K562 (cell line): Measurements from ENCODE around the gene URGCP. TPM values are rescaled to one million over a fixed set of nuclear protein-coding genes. Genes with fewer than 3 reads are reported as not detected.

Experiments used
- ATAC-seq: fragments of 200-7000 bp; cut with Tn5 transposase; 3 replicates; pipeline ENCODE4 v1.9.1; 2020; ENCODE audit warnings: moderate library complexity
- BruUV-seq: library from RNA; stranded (reverse); fragments of 400-500 nt; replicated peaks from 2 replicates; lab custom pipeline; 2021; lab: Mats Ljungman, UMichigan
- CTCF ChIA-PET: fragments of 300-600 bp; formaldehyde crosslinking; extraction: SDS; loops from one replicate; lab custom pipeline; 2021; ENCODE audit warnings: low intra/inter-chr PET ratio; lab: Yijun Ruan, JAX
- POLR2A ChIA-PET: fragments of 300-600, 350-650 bp; sonication (Branson Sonifier 250); formaldehyde crosslinking; extraction: SDS; loops from one replicate; lab custom pipeline; 2021; ENCODE audit warnings: antibody characterized with exemption, inconsistent platforms; lab: Yijun Ruan, JAX
- DNase-seq, 4 experiments: peaks; one replicate each; pipeline versions ENCODE4 v3.0.0 to v3.0.0-alpha.2; 2011 to 2018; ENCODE audit warnings: low spot score in 3 of 4, mixed read lengths in 3 of 4; ENCODE audit errors: extremely low read depth in 1 of 4
- FAIRE-seq: peaks from 2 replicates; lab custom pipeline; 2011; peaks lifted over from hg19 to GRCh38; lab: Jason Lieb, UNC
- H2AFZ ChIP-seq: 2 replicates; pipeline ENCODE4 v1.6.0; 2011; ENCODE audit warnings: low read depth, low read length, control low read depth, inconsistent platforms
- H3K27ac ChIP-seq: fragments of 200-600 bp; 3 replicates; pipeline ENCODE4 v1.8.0; 2011; ENCODE audit warnings: low read depth, mild to moderate bottlenecking, control low read depth, inconsistent platforms, low read length, moderate library complexity, mixed read lengths; ENCODE audit errors: extremely low read depth
- H3K27me3 ChIP-seq, 2 experiments: fragments of 300-600 bp in 1 of 2; 2 replicates in 1 of 2; 3 replicates in 1 of 2; pipeline versions ENCODE4 v1.6.0 to v1.8.0; 2011; ENCODE audit warnings: inconsistent platforms in 2 of 2, low read length in 2 of 2, mild to moderate bottlenecking in 1 of 2, mixed read lengths in 1 of 2, moderate library complexity in 1 of 2; ENCODE audit not compliant: control insufficient read depth in 2 of 2, insufficient read depth in 2 of 2
- H3K36me3 ChIP-seq: fragments of 300-600 bp; 3 replicates; pipeline ENCODE4 v1.8.0; 2011; ENCODE audit warnings: mild to moderate bottlenecking, low read length, inconsistent platforms; ENCODE audit not compliant: control insufficient read depth, insufficient read depth
- H3K4me1 ChIP-seq, 2 experiments: fragments of 200-600 bp in 1 of 2; replicated peaks in 1 of 2; 2 replicates in 1 of 2; 3 replicates in 1 of 2; pipeline versions ENCODE4 v1.5.1 to v1.8.0; 2011; ENCODE audit warnings: inconsistent platforms in 2 of 2, low read length in 2 of 2, mild to moderate bottlenecking in 1 of 2, mixed read lengths in 1 of 2, moderate library complexity in 1 of 2; ENCODE audit not compliant: control insufficient read depth in 2 of 2, insufficient read depth in 2 of 2
- H3K4me2 ChIP-seq: 2 replicates; pipeline ENCODE4 v1.6.1; 2011; ENCODE audit warnings: low read length, control low read depth, inconsistent platforms, mixed read lengths; ENCODE audit not compliant: insufficient read depth
- H3K4me3 ChIP-seq: fragments of 200-600 bp; sonication (generic), shearing (Covaris generic); 2 replicates; pipeline ENCODE4 v1.5.1; 2016; ENCODE audit warnings: control low read depth, inconsistent platforms
- H3K79me2 ChIP-seq: fragments of 200-600 bp; 3 replicates; pipeline ENCODE4 v1.8.0; 2011; ENCODE audit warnings: low read length, inconsistent platforms; ENCODE audit not compliant: control insufficient read depth, insufficient read depth
- H3K9ac ChIP-seq, 2 experiments: 2 replicates each; pipeline versions ENCODE4 v1.6.0 to v1.6.1; 2011; ENCODE audit warnings: low read depth in 2 of 2, low read length in 2 of 2, control low read depth in 1 of 2, inconsistent platforms in 1 of 2, mild to moderate bottlenecking in 1 of 2, mixed read lengths in 1 of 2; ENCODE audit not compliant: insufficient read depth in 1 of 2
- H3K9me1 ChIP-seq: one replicate; pipeline ENCODE4 v1.6.0; 2011; ENCODE audit warnings: inconsistent platforms, mild to moderate bottlenecking, low read length, moderate library complexity; ENCODE audit not compliant: control insufficient read depth, insufficient read depth
- H3K9me3 ChIP-seq: replicated peaks from 2 replicates; pipeline ENCODE4 v1.5.1; 2011; ENCODE audit warnings: low read depth, low read length, inconsistent platforms; ENCODE audit not compliant: control insufficient read depth, insufficient read depth
- H4K20me1 ChIP-seq: replicated peaks from 2 replicates; pipeline ENCODE4 v1.6.1; 2011; ENCODE audit warnings: low read length, inconsistent platforms, mixed read lengths; ENCODE audit not compliant: control insufficient read depth, insufficient read depth
- ARID4B ChIP-seq: sonication (generic); formaldehyde crosslinking; IDR thresholded peaks from 2 replicates; pipeline ENCODE4 v1.8.0; 2022; ENCODE audit warnings: mild to moderate bottlenecking, missing genetic modification reagents
- ASH1L ChIP-seq: fragments of 450-650 bp; IDR thresholded peaks from 2 replicates; pipeline ENCODE4 v1.6.1; 2018; ENCODE audit warnings: borderline replicate concordance, mild to moderate bottlenecking, low read depth; ENCODE audit not compliant: partially characterized antibody
- CAMTA2 ChIP-seq: fragments of 250-450 bp; sonication (Bioruptor Pico); conservative IDR thresholded peaks from 2 replicates; pipeline ENCODE4 v1.5.1; 2022
- CBX3 ChIP-seq, 2 experiments: IDR thresholded peaks; 1 replicate in 1 of 2; 2 replicates in 1 of 2; pipeline ENCODE4 v1.6.1; 2012; ENCODE audit warnings: inconsistent platforms in 2 of 2, low read length in 2 of 2, borderline replicate concordance in 1 of 2, control low read depth in 1 of 2
- COPS2 ChIP-seq: fragments of 450-650 bp; conservative IDR thresholded peaks from 2 replicates; pipeline ENCODE4 v1.6.1; 2016; ENCODE audit warnings: mild to moderate bottlenecking, moderate library complexity
- EP300 ChIP-seq: IDR thresholded peaks from 2 replicates; pipeline ENCODE4 v1.6.1; 2012; ENCODE audit warnings: low read length, improper control_type of control experiment
- HMGXB4 ChIP-seq: sonication (generic); formaldehyde crosslinking; IDR thresholded peaks from 2 replicates; pipeline ENCODE4 v1.8.1; 2023; ENCODE audit warnings: mild to moderate bottlenecking, missing genetic modification reagents
- KDM5B ChIP-seq: fragments of 200-600 bp; sonication (generic); IDR thresholded peaks from 2 replicates; pipeline ENCODE4 v1.6.1; 2012; ENCODE audit warnings: low read depth, mild to moderate bottlenecking, moderate library complexity, low read length, control low read depth, inconsistent platforms; ENCODE audit not compliant: insufficient replicate concordance
- MEIS2 ChIP-seq: fragments of 450-650 bp; IDR thresholded peaks from 2 replicates; pipeline ENCODE4 v1.6.1; 2014; ENCODE audit warnings: mild to moderate bottlenecking; ENCODE audit not compliant: partially characterized antibody
- NELFE ChIP-seq: IDR thresholded peaks from 2 replicates; pipeline ENCODE4 v1.6.1; 2011; ENCODE audit warnings: mild to moderate bottlenecking; ENCODE audit not compliant: insufficient read depth, insufficient read length
- PML ChIP-seq: IDR thresholded peaks from 2 replicates; pipeline ENCODE4 v1.6.1; 2012; ENCODE audit warnings: low read length, inconsistent platforms
- RHOXF2B ChIP-seq: fragments of 250-450 bp; sonication (Bioruptor Pico); conservative IDR thresholded peaks from 2 replicates; pipeline ENCODE4 v1.5.1; 2021
- SETDB1 ChIP-seq: IDR thresholded peaks from one replicate; pipeline ENCODE4 v1.6.1; 2012; ENCODE audit warnings: low read length, control low read depth, inconsistent platforms
- WGBS: fragments of 100-300 bp; shearing (Covaris generic); methylation state at CpG from one replicate; pipeline ENCODE4 v1.1.6; 2016; ENCODE audit warnings: low coverage, mixed read lengths; ENCODE audit not compliant: insufficient coverage; ENCODE audit errors: missing lambda C conversion rate; 5-methylcytosine and 5-hydroxymethylcytosine counted together
- in situ Hi-C: fragments of 300-500 bp; cut with MboI; formaldehyde crosslinking; loops from 4 replicates; pipeline ENCODE4 v1.15.0; 2018; ENCODE audit warnings: inconsistent platforms, mixed read lengths
- intact Hi-C: fragments of 100-400 bp; cut with micrococcal nuclease; formaldehyde crosslinking; loops from 2 replicates; pipeline ENCODE4 v1.14.2; 2022
- polyA plus RNA-seq, 8 experiments: library from polyadenylated mRNA; depleted of rRNA in 4 of 8; stranded (reverse) in 5 of 8; unstranded in 3 of 8; fragments of >200 nt; fragmentation: Nextera tagmentation in 2 of 8; fragmentation: Illumina TruSeq in 1 of 8; extraction: Ambion mirVana in 2 of 8; extraction: Trizol in 1 of 8; gene quantifications; 2 replicates each; pipeline versions ENCODE4 v1.2.1 to v1.2.3, GENCODE V29; 2011 to 2014; ENCODE audit warnings: inconsistent platforms in 1 of 8, missing spikeins in 1 of 8
- total RNA-seq, 7 experiments: library from RNA; depleted of rRNA in 6 of 7; stranded (reverse); fragments of >200 nt in 6 of 7; fragmentation: Illumina TruSeq in 2 of 7; extraction: Trizol in 2 of 7; gene quantifications; 2 replicates each; pipeline versions ENCODE4 v1.2.1 to v1.2.3, GENCODE V29; 2011 to 2021; ENCODE audit warnings: low replicate concordance in 1 of 7
- TF ChIP-seq, protein P1 (sequence below): sonication (generic); formaldehyde crosslinking; IDR thresholded peaks from 2 replicates; pipeline ENCODE4 v1.8.0; 2022; ENCODE audit warnings: mild to moderate bottlenecking, missing genetic modification reagents

Gene URGCP
- total and polyA plus RNA-seq, 9 of the 15 experiments (the other 6 are each of a cell fraction or from before 2014, with no cell fraction given), result 1.7 to 25.8 (median 12.5) TPM

DNA sequence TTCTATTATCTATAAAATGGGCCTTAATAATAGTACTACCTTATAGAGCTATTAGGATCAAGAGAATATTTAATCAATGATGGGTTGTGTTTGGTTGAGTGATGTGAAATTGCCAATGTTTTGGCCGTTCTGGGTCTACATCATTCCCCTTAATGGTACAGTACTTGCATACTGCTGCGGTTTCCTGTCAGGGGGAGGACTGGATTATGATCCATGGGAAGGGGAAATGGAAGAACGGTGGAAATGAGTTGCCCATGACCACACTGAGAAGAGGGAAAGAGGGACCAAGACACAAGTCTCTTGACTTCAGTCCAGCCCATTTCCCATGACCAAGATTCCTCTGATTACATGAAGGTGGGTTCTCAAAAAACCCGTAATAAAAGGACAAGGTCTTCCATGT is 36.1 kb downstream of the URGCP start:
- no peaks in the 10 kb centered on the region for H3K9me3 ChIP-seq
- peak overlapping the region; percentile 94; the same call in 1 of the 2 replicates for H3K4me2 ChIP-seq
- no peak overlapping the region for H3K27ac ChIP-seq
- no peak for DNase-seq
- no peaks in the 10 kb centered on the region for H3K9me1 ChIP-seq
- peaks cover 17% of the 10 kb centered on the region for H3K79me2 ChIP-seq
- in situ Hi-C loops (no loop called here), intact Hi-C loops (no loop called here)
- FAIRE-seq, result peak; percentile 32
- peaks cover 29% of the 10 kb centered on the region for H3K36me3 ChIP-seq
- WGBS, result 60% methylated on average over 3 of the region's 4 CpGs
- no peak for ATAC-seq
- ChIA-PET CTCF (no interaction called here), POLR2A (interaction anchor here (1.5 kb wide), 1 partner anchor 21 kb away, joined by 3 read pairs; no protein-coding TSS in a partner anchor)
- H3K27me3 ChIP-seq, result no peaks in the 10 kb centered on the region
- no peak overlapping the region for H3K9ac ChIP-seq
- no peak overlapping the region for H3K4me3 ChIP-seq
- no TSS peak for BruUV-seq
- H4K20me1 ChIP-seq, result no peaks in the 10 kb centered on the region
- H2AFZ ChIP-seq, result peak overlapping the region; percentile 99
- peaks cover 19 to 31% of the 10 kb centered on the region in 2 experiments; a peak in 3 of 5 replicates for H3K4me1 ChIP-seq
- TF ChIP-seq ASH1L (no peak), ARID4B (CRISPR knock-in tag) (no peak), EP300 (no peak), COPS2 (no peak), MEIS2 (no peak), RHOXF2B (CRISPR knock-in tag) (no peak), KDM5B (no peak), HMGXB4 (no peak), PML (no peak), NELFE (no peak), SETDB1 (no peak), CAMTA2 (CRISPR knock-in tag) (no peak), CBX3 (IDR thresholded peaks at IDR 0.05; ENCODE audit: borderline replicate concordance in 1 of 2, low read length in 2 of 2) (no peak)
- TF ChIP-seq, protein P1, sequence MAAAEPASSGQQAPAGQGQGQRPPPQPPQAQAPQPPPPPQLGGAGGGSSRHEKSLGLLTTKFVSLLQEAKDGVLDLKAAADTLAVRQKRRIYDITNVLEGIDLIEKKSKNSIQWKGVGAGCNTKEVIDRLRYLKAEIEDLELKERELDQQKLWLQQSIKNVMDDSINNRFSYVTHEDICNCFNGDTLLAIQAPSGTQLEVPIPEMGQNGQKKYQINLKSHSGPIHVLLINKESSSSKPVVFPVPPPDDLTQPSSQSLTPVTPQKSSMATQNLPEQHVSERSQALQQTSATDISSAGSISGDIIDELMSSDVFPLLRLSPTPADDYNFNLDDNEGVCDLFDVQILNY (CRISPR knock-in tag), result no peak
